ENCODE results near the gene CREBRF.

GRCh38 chr5:173075137-173075843, 19.1 kb downstream of the CREBRF start:
- TF ChIP-seq, protein P1, sequence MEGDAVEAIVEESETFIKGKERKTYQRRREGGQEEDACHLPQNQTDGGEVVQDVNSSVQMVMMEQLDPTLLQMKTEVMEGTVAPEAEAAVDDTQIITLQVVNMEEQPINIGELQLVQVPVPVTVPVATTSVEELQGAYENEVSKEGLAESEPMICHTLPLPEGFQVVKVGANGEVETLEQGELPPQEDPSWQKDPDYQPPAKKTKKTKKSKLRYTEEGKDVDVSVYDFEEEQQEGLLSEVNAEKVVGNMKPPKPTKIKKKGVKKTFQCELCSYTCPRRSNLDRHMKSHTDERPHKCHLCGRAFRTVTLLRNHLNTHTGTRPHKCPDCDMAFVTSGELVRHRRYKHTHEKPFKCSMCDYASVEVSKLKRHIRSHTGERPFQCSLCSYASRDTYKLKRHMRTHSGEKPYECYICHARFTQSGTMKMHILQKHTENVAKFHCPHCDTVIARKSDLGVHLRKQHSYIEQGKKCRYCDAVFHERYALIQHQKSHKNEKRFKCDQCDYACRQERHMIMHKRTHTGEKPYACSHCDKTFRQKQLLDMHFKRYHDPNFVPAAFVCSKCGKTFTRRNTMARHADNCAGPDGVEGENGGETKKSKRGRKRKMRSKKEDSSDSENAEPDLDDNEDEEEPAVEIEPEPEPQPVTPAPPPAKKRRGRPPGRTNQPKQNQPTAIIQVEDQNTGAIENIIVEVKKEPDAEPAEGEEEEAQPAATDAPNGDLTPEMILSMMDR (IDR thresholded peaks at IDR 0.05), result no peak
- TF ChIP-seq POLR2A (IDR thresholded peaks at IDR 0.05), result no peak

Measured in adrenal gland (tissue), 5 donors.